Measurements from ENCODE around the gene BCL2L2. TPM values are rescaled to one million over a fixed set of nuclear protein-coding genes. Genes with fewer than 3 reads are reported as not detected.

Gene BCL2L2
- total and polyA plus RNA-seq, 10 of the 15 experiments (the other 5 are each of a cell fraction or from before 2014, with no cell fraction given): 1.4 to 14.7 (median 7.1) TPM

- TF ChIP-seq CTCF (IDR thresholded peaks at IDR 0.05 in 2 of 3, conservative IDR thresholded peaks at IDR 0.05 in 1 of 3; ENCODE audit: control insufficient read depth in 2 of 3, extremely low read depth in 1 of 3, insufficient read depth in 1 of 3, low read depth in 3 of 3, low read length in 3 of 3) (no peak), SMAD1 (IDR thresholded peaks at IDR 0.05; ENCODE audit: low read depth, partially characterized antibody) (peak; percentile 52), JUNB (IDR thresholded peaks at IDR 0.05) (no peak), HDAC6 (IDR thresholded peaks at IDR 0.05; ENCODE audit: unreplicated experiment) (no peak), CHD2 (IDR thresholded peaks at IDR 0.05; ENCODE audit: borderline replicate concordance, low read depth, low read length) (peak; percentile 96), MAX (IDR thresholded peaks at IDR 0.05; ENCODE audit: low read depth, low read length) (no peak; the same call in 1 of the 2 replicates), HDAC2 (IDR thresholded peaks at IDR 0.05) (no peak), CREB1 (IDR thresholded peaks at IDR 0.05; ENCODE audit: low read depth) (peak; percentile 98), POLR2AphosphoS5 (IDR thresholded peaks at IDR 0.05; ENCODE audit: low read length) (peak; percentile 97), MTA2 (IDR thresholded peaks at IDR 0.05; ENCODE audit: low read depth) (0 out of 2 replicates have a peak, but pooled peaks have one; percentile 43), IRF3 (IDR thresholded peaks at IDR 0.05) (peak; percentile 97), NBN (IDR thresholded peaks at IDR 0.05) (peak; percentile 92), BHLHE40 (IDR thresholded peaks at IDR 0.05; ENCODE audit: borderline replicate concordance in 1 of 2, low read depth in 2 of 2, low read length in 1 of 2) (peak; percentile 59 to 84; a peak in 3 of 4 replicates), NFYA (IDR thresholded peaks at IDR 0.05; ENCODE audit: borderline replicate concordance, low read depth, low read length) (peak; percentile 84), IKZF1 (conservative IDR thresholded peaks at IDR 0.05) (peak; percentile 73), TAF1 (IDR thresholded peaks at IDR 0.05; ENCODE audit: borderline replicate concordance, low read depth, low read length) (peak; percentile 76; the same call in 1 of the 2 replicates), SPI1 (IDR thresholded peaks at IDR 0.05; ENCODE audit: borderline replicate concordance, insufficient read depth, low read depth, low read length) (no peak), TCF3 (IDR thresholded peaks at IDR 0.05; ENCODE audit: borderline replicate concordance, insufficient read depth, low read depth, low read length) (no peak), E2F4 (IDR thresholded peaks at IDR 0.05; ENCODE audit: low read depth, low read length) (peak; percentile 68), RUNX3 (IDR thresholded peaks at IDR 0.05; ENCODE audit: low read length) (peak; percentile 83), FOXK2 (IDR thresholded peaks at IDR 0.05) (peak; percentile 57), RELB (IDR thresholded peaks at IDR 0.05; ENCODE audit: low read depth) (peak; percentile 87), ATF3 (IDR thresholded peaks at IDR 0.05; ENCODE audit: borderline replicate concordance, extremely low read depth, low read depth, low read length) (no peak)
Measured at GRCh38 chr14:23320584-23321571, 14.2 kb downstream of the BCL2L2 start, which contains the start of gene PABPN1 (continued).

Measured in GM12878 (cell line).